Measurements from ENCODE around the gene ABCB9. TPM values are rescaled to one million over a fixed set of nuclear protein-coding genes. Genes with fewer than 3 reads are reported as not detected.

The ABCB9 gene
- total RNA-seq, 1 experiment from 2014 or later, result 32.7 TPM

- no peak overlapping the region for H3K4me3 ChIP-seq (ENCODE audit: low read depth in 2 of 2, low read length in 2 of 2)
- DNase-seq (ENCODE audit: low read depth, low spot score) (no peak), ATAC-seq (no peak)
- BruUV-seq (replicated peaks), result no TSS peak
- ChIA-PET POLR2A (interaction anchor here (0.5 kb wide), 1 partner anchor 568 kb away, joined by 3 read pairs; no protein-coding TSS in a partner anchor), CTCF (no interaction called here)
- no peaks in the 10 kb centered on the region for H3K36me3 ChIP-seq (ENCODE audit: control insufficient read depth, insufficient read depth, low read length)
- in situ Hi-C loops (cut with HindIII; ENCODE audit: low pct_unique_long_range_greater_than_20kb, low sequenced_read_pairs) (no loop called here), intact Hi-C loops (cut with micrococcal nuclease; ENCODE audit: unreplicated experiment) (no loop called here)
- no peaks in the 10 kb centered on the region for H3K4me1 ChIP-seq (ENCODE audit: control insufficient read depth, insufficient read depth, low read length)
- no peak overlapping the region for H3K27ac ChIP-seq (ENCODE audit: low read length)
- TF ChIP-seq POLR2AphosphoS5 (IDR thresholded peaks at IDR 0.05; ENCODE audit: low read depth, low read length) (no peak), TCF7L2 (IDR thresholded peaks at IDR 0.05; ENCODE audit: low read depth, low read length) (no peak), REST (IDR thresholded peaks at IDR 0.05; ENCODE audit: insufficient read depth in 1 of 2, low read depth in 2 of 2, low read length in 1 of 2) (no peak), CTCF (IDR thresholded peaks at IDR 0.05) (no peak), SIN3A (IDR thresholded peaks at IDR 0.05; ENCODE audit: borderline replicate concordance, insufficient read depth, low read depth, low read length) (no peak)
- no peaks in the 10 kb centered on the region for H3K9me3 ChIP-seq (ENCODE audit: control insufficient read depth, insufficient read depth, low read depth, low read length)
- no peaks in the 10 kb centered on the region for H3K27me3 ChIP-seq (ENCODE audit: control insufficient read depth, insufficient read depth, low read length)
Measured at GRCh38 chr12:122995503-122996187, 29.4 kb upstream of the ABCB9 start.

GRCh38 chr12:122994781-122995502 lies 28.7 kb upstream of the ABCB9 start:
- H3K4me3 ChIP-seq (ENCODE audit: low read depth in 2 of 2, low read length in 2 of 2), result no peak overlapping the region
- no peaks in the 10 kb centered on the region for H3K4me1 ChIP-seq (ENCODE audit: control insufficient read depth, insufficient read depth, low read length)
- H3K36me3 ChIP-seq (ENCODE audit: control insufficient read depth, insufficient read depth, low read length), result no peaks in the 10 kb centered on the region
- DNase-seq (ENCODE audit: low read depth, low spot score) (no peak), ATAC-seq (no peak)
- ChIA-PET POLR2A (no interaction called here), CTCF (interaction anchor here (0.6 kb wide), 1 partner anchor 11 kb away, joined by 3 read pairs; no protein-coding TSS in a partner anchor)
- H3K9me3 ChIP-seq (ENCODE audit: control insufficient read depth, insufficient read depth, low read depth, low read length), result no peaks in the 10 kb centered on the region
- intact Hi-C loops (cut with micrococcal nuclease; ENCODE audit: unreplicated experiment) (no loop called here), in situ Hi-C loops (cut with HindIII; ENCODE audit: low pct_unique_long_range_greater_than_20kb, low sequenced_read_pairs) (no loop called here)
- BruUV-seq (replicated peaks), result no TSS peak
- no peaks in the 10 kb centered on the region for H3K27me3 ChIP-seq (ENCODE audit: control insufficient read depth, insufficient read depth, low read length)
- TF ChIP-seq SIN3A (IDR thresholded peaks at IDR 0.05; ENCODE audit: borderline replicate concordance, insufficient read depth, low read depth, low read length), result no peak
- TF ChIP-seq TCF7L2 (IDR thresholded peaks at IDR 0.05; ENCODE audit: low read depth, low read length), result no peak
- no peak for TF ChIP-seq REST (IDR thresholded peaks at IDR 0.05; ENCODE audit: insufficient read depth in 1 of 2, low read depth in 2 of 2, low read length in 1 of 2)
- TF ChIP-seq CTCF (IDR thresholded peaks at IDR 0.05), result no peak
- no peak for TF ChIP-seq POLR2AphosphoS5 (IDR thresholded peaks at IDR 0.05; ENCODE audit: low read depth, low read length)
- no peak overlapping the region for H3K27ac ChIP-seq (ENCODE audit: low read length)
